ENCODE measurements around the gene EGFL7. TPM values are rescaled to one million over a fixed set of nuclear protein-coding genes. Genes with fewer than 3 reads are reported as not detected.

Gene EGFL7
- total and polyA plus RNA-seq, 2 of the 8 experiments (the other 6 are each of a cell fraction or from before 2014, with no cell fraction given) = 37.8 to 53.4 TPM

DNA sequence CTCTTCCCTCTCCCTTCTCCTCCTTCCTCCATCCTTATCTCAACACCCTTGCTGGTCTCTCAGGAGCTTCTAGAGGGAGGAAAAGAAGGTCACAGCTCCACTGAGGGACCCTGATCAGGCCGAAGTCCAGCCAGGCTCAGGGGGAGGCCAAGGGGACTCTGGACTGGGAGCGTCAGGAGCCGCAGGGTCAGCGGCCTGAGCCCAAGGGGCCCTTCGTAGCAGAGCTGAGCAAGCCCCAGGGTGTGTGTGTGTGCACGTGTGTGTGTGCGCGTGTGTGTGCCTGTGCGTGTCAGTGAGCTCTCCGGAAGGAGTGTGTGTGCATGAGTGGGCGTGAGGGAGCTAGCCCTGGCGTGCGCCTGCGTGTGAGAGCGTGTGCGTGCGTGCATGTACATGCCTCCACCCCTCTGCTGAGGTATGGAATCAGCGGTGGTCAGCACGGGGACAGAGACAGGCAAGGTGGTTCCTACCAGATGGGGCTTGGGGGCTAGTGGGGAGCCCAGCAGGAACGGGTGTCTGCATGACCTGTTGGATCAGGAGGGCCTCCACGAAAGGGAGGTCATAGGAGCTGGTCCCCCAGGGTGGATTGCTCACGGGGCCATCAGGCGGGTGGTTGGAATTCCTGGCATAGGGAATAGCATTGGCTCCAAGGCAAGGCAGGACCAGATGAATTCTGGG lies 34.6 kb downstream of the EGFL7 start (continued):
- TF ChIP-seq, protein P1, sequence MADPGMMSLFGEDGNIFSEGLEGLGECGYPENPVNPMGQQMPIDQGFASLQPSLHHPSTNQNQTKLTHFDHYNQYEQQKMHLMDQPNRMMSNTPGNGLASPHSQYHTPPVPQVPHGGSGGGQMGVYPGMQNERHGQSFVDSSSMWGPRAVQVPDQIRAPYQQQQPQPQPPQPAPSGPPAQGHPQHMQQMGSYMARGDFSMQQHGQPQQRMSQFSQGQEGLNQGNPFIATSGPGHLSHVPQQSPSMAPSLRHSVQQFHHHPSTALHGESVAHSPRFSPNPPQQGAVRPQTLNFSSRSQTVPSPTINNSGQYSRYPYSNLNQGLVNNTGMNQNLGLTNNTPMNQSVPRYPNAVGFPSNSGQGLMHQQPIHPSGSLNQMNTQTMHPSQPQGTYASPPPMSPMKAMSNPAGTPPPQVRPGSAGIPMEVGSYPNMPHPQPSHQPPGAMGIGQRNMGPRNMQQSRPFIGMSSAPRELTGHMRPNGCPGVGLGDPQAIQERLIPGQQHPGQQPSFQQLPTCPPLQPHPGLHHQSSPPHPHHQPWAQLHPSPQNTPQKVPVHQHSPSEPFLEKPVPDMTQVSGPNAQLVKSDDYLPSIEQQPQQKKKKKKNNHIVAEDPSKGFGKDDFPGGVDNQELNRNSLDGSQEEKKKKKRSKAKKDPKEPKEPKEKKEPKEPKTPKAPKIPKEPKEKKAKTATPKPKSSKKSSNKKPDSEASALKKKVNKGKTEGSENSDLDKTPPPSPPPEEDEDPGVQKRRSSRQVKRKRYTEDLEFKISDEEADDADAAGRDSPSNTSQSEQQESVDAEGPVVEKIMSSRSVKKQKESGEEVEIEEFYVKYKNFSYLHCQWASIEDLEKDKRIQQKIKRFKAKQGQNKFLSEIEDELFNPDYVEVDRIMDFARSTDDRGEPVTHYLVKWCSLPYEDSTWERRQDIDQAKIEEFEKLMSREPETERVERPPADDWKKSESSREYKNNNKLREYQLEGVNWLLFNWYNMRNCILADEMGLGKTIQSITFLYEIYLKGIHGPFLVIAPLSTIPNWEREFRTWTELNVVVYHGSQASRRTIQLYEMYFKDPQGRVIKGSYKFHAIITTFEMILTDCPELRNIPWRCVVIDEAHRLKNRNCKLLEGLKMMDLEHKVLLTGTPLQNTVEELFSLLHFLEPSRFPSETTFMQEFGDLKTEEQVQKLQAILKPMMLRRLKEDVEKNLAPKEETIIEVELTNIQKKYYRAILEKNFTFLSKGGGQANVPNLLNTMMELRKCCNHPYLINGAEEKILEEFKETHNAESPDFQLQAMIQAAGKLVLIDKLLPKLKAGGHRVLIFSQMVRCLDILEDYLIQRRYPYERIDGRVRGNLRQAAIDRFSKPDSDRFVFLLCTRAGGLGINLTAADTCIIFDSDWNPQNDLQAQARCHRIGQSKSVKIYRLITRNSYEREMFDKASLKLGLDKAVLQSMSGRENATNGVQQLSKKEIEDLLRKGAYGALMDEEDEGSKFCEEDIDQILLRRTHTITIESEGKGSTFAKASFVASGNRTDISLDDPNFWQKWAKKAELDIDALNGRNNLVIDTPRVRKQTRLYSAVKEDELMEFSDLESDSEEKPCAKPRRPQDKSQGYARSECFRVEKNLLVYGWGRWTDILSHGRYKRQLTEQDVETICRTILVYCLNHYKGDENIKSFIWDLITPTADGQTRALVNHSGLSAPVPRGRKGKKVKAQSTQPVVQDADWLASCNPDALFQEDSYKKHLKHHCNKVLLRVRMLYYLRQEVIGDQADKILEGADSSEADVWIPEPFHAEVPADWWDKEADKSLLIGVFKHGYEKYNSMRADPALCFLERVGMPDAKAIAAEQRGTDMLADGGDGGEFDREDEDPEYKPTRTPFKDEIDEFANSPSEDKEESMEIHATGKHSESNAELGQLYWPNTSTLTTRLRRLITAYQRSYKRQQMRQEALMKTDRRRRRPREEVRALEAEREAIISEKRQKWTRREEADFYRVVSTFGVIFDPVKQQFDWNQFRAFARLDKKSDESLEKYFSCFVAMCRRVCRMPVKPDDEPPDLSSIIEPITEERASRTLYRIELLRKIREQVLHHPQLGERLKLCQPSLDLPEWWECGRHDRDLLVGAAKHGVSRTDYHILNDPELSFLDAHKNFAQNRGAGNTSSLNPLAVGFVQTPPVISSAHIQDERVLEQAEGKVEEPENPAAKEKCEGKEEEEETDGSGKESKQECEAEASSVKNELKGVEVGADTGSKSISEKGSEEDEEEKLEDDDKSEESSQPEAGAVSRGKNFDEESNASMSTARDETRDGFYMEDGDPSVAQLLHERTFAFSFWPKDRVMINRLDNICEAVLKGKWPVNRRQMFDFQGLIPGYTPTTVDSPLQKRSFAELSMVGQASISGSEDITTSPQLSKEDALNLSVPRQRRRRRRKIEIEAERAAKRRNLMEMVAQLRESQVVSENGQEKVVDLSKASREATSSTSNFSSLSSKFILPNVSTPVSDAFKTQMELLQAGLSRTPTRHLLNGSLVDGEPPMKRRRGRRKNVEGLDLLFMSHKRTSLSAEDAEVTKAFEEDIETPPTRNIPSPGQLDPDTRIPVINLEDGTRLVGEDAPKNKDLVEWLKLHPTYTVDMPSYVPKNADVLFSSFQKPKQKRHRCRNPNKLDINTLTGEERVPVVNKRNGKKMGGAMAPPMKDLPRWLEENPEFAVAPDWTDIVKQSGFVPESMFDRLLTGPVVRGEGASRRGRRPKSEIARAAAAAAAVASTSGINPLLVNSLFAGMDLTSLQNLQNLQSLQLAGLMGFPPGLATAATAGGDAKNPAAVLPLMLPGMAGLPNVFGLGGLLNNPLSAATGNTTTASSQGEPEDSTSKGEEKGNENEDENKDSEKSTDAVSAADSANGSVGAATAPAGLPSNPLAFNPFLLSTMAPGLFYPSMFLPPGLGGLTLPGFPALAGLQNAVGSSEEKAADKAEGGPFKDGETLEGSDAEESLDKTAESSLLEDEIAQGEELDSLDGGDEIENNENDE (IDR thresholded peaks at IDR 0.05; ENCODE audit: insufficient replicate concordance, low read length) = no peak
- no peak for TF ChIP-seq RNF2 (IDR thresholded peaks at IDR 0.05; ENCODE audit: borderline replicate concordance, low read depth, low read length, missing control alignments, poor library complexity, severe bottlenecking)
- TF ChIP-seq, protein P2, sequence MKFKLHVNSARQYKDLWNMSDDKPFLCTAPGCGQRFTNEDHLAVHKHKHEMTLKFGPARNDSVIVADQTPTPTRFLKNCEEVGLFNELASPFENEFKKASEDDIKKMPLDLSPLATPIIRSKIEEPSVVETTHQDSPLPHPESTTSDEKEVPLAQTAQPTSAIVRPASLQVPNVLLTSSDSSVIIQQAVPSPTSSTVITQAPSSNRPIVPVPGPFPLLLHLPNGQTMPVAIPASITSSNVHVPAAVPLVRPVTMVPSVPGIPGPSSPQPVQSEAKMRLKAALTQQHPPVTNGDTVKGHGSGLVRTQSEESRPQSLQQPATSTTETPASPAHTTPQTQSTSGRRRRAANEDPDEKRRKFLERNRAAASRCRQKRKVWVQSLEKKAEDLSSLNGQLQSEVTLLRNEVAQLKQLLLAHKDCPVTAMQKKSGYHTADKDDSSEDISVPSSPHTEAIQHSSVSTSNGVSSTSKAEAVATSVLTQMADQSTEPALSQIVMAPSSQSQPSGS (IDR thresholded peaks at IDR 0.05; ENCODE audit: low read length) = no peak
- no peak for TF ChIP-seq CEBPB (IDR thresholded peaks at IDR 0.05; ENCODE audit: low read depth, low read length)
- no peak for TF ChIP-seq MAFK (IDR thresholded peaks at IDR 0.05; ENCODE audit: low read depth, low read length)
- TF ChIP-seq POU5F1 (IDR thresholded peaks at IDR 0.05; ENCODE audit: low read depth, low read length) = no peak
